NCI-H146 (cell line): Measurements from ENCODE around the gene RAP1GAP2.
A peak's percentile ranks its signal among the peaks of the same experiment; 100 is the strongest.
"Not testable (repeated sequence)": the region's sequence is repeated elsewhere in the genome, so short reads cannot be mapped to it uniquely, and the experiment has no call there.

Source experiments
- DNase-seq: peaks from one replicate; lab custom pipeline; 2025; lab: John Stamatoyannopoulos, UW

RAP1GAP2 gene

DNA sequence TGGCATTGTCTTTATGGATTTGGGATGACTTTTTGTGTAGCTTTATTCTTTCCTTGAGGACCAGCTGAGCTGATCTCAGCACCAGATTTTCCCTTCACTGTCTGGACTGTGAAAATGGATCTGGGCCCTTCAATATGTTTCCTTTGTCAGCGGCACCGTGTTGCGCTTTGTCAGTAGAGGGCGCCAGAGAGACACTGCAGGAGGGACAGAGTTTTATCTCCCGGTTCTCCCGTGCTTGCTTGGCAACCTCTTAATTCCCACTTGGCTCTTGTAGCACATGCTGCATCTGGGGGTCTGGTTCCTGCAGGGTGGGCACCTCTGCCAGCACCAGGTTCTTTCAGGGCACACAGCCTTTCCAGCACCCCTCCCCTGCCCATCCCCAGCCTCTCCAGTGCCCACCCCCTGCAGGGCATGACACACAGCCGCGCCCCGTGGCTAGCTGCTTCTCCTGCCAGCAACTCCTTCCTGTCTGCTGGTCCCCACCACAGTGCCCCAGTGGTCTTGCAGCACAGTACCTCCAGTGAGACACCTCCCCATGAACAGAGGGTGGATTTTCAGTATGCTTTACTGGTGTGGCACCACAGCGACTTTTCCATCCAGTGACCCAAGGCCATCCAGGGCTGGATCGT, 247.6 kb downstream of the RAP1GAP2 start:
- peak; percentile 31 for DNase-seq

DNA sequence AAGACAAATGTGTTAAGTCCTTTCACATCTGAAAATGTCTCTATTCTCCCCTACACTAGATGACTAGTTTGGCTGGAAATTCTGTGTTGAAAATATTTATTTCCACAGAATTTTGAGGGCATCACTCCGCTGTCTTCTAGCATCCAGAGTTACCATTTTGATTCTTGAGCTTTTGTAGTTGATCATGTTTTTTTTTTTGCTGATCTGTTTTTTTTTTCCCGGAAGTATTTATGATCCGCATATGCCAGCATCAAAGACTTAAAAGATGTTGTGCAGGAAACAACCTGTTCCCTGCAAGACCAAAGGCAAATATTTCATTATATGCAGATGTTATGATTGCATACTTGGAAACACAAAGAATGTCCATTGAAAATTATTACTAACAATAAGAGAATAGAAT, 250.5 kb downstream of the RAP1GAP2 start:
- no peak for DNase-seq

DNA sequence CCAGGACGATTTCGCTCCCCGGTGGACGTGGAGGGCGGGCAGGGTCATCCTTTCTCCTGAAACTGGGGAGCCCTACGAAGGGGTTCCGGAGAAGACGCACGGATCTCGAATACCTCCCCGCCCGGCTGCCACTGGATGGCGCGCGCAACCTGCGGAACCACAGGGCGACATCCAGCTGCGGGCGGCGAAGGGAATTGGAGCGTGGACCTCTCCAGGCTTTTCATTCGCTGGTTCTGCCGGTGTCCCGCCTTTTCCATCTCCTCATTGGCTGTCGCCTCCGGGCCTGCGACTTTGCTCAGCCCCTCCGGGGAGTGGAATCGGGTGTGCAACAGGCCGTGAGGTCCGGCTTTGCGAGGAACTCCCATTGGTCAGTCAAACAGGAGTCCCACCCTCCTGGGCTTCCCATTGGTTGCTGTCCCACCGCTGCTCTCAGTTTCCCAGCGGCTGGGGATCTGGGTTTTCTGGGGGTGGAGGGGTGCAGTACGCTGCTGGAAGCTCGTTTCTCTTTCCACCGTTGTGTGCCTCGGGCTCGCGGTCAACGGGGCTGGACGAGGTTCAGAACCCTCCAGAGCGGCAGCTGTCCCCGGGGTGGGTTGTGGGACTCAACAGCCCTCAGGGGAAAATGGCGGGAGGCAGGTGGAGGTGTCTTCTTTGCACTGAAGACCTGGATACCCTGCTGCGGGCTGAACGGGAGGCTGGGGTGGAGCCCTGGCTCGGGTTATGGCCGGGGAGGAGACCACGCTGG, 252.7 kb downstream of the RAP1GAP2 start:
- peak; percentile 99 for DNase-seq

DNA sequence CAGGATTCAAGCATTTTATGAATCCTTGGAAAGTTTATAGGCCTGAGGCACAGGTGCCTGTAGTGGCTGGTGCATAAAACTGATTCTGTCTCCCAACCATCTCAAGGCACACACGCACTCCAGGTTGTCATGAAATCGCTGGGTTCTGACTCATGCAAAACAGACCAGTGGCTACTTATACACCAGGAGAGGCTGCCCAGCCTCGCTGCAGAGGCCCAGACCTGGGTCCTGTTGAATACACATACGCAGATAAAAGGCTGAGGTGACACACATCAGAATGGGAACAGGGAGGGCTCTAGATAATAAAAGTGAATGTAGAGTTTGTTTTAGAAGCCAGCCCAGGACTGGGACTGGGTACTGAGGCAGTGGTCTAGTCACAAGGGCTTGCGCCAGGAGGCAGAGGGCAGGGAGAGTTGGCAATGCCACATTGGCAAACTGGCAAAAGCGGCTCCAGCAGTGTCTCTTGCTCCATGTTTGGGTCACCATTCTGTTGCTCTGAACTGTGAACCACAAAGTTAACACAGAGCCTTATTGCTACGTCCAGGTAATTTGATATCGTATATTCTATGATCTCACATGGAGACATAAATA, 253.6 kb downstream of the RAP1GAP2 start:
- DNase-seq = peak; percentile 22

DNA sequence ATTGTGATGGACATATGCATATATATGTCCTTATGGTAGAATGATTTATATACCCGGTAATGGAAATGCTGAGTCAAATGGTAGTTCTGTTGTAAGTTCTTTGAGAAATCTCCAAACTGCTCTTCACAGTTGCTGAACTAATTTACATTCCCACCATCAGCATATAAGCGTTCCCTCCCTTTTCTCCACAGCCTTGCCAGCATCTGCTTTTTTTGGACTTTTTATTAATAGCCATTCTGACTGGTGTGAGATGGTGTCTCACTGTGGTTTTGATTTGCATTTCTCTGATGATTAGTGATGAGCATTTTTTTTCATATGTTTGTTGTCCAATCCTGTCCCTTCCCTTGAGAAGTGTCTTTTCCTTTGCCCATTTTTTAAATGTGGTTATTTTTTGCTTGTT, 258.6 kb downstream of the RAP1GAP2 start:
- DNase-seq = not testable (repeated sequence)

DNA sequence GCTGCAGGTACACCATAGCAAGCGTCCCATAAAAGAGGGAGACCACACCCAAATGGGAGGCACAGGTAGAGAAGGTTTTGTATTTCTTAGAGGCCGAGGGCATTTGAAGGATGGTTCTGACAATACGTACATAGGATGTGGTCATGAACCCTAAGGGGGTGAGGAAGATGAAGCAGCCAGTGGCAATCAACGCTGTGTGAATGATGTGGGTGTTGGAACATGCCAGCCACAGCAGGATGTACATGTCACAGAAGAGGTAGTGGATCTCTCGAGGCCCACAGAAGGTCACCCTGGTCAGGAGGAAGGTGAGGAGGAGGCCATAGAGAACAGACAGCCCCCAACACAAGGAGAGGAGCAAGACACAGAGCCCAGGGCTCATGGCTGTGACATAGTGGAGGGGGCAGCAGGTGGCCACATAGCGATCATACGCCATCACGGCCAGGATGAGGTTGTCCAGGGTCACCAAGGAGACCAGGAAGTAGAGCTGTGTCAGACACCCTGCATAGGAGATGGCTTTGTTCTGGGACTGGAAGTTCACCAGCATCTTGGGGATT, 266.7 kb downstream of the RAP1GAP2 start:
- not testable (repeated sequence) for DNase-seq

DNA sequence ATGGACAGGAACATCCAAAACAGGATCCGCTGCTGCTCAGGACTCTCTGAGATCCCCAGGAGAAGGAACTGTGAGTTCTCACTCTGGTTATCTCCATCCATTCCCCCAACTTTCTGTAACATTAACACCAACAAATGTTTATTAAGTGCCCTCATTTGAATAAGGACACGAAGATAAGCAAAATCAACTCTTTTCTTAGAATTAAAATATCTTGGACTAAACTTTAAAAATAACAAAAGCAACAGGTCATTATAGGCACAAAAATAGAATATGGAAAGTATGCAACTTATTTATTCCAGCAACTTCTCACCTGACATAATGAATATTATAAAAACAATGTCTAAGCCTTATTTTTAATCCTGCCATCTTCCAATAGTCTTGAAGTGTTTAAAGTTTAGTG, 267.3 kb downstream of the RAP1GAP2 start, which contains the start of gene OR1D5:
Gene OR1D5 (minus strand): TSS at position 101 of the 400 bp plus-strand sequence. CDS start 0 bp downstream, at position 101.
- not testable (repeated sequence) for DNase-seq

DNA sequence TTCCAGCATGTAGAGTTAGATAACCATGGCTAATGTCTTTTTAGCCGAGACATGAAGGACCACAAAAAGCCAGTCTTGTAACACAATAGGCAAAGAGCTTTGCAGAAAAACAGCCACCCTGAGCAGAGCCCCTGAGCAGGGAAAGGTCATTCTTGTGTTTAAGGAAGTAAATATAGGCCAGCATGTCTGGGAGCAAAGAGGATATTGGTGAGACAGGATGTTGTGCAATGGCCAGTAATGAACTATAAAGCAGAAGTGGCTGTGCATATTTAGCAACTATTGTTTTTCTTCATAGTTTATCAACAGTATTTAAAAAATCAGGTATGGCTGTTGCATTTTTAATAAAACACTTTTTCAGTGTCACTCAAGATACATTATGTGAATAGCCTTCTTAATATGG, 269.0 kb downstream of the RAP1GAP2 start:
- not testable (repeated sequence) for DNase-seq

DNA sequence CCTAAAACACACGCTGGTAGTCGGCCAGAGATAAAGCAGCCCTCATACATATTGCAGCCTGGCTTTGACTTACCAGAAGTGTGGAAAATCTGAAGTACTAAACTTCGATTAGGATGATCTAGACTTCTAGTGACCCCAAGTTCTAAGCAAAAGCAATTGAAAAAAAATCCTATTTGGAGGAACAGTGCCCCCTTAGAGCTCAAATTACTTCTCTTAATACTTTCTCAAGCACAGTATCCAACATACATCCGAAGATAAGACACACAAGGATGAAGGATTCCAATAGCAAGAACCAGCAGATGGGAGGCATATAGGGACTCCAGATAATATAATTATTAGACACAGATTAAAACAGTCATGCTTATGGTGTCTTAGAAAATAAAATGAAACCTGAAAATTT, 277.6 kb downstream of the RAP1GAP2 start:
- DNase-seq = not testable (repeated sequence)
